Activated CD8-positive, alpha-beta memory T cell treated with anti-CD3 and anti-CD28 coated beads for 4 hours (primary cell): Measurements from ENCODE around the gene MTG2.
"Not testable (repeated sequence)": the region's sequence is repeated elsewhere in the genome, so short reads cannot be mapped to it uniquely, and the experiment has no call there.

Source experiments
- DNase-seq, 2 donors: peaks; one replicate each; pipeline ENCODE4 v3.0.0-alpha.2; 2020; ENCODE audit warnings: low read depth in 2 of 2

The MTG2 gene

GRCh38 chr20:62146019-62146755 lies 36.6 kb upstream of the MTG2 start:
- DNase-seq = no peak

GRCh38 chr20:62147125-62147524 lies 35.7 kb upstream of the MTG2 start:
- no peak for DNase-seq

- no peak for DNase-seq
Measured at GRCh38 chr20:62147528-62147927, 35.3 kb upstream of the MTG2 start.

- not testable (repeated sequence) for DNase-seq
Measured at GRCh38 chr20:62148383-62148782, 34.4 kb upstream of the MTG2 start.

- no peak for DNase-seq
Measured at GRCh38 chr20:62148908-62149314, 33.9 kb upstream of the MTG2 start.

- no peak for DNase-seq
Measured at GRCh38 chr20:62149532-62150309, 33.1 kb upstream of the MTG2 start.

- no peak for DNase-seq
Measured at GRCh38 chr20:62150310-62150575, 32.6 kb upstream of the MTG2 start.

GRCh38 chr20:62151225-62151624 lies 31.6 kb upstream of the MTG2 start:
- DNase-seq = no peak

GRCh38 chr20:62151835-62152364 lies 30.9 kb upstream of the MTG2 start:
- DNase-seq = no peak

GRCh38 chr20:62155428-62156253 lies 27.2 kb upstream of the MTG2 start:
- no peak for DNase-seq

GRCh38 chr20:62156254-62156556 lies 26.6 kb upstream of the MTG2 start:
- DNase-seq = no peak

- DNase-seq = peak; percentile 30 to 56
Measured at GRCh38 chr20:62156592-62157386, 26.0 kb upstream of the MTG2 start.

GRCh38 chr20:62157387-62158087 lies 25.3 kb upstream of the MTG2 start:
- DNase-seq = no peak

GRCh38 chr20:62158088-62158400 lies 24.8 kb upstream of the MTG2 start:
- no peak for DNase-seq

GRCh38 chr20:62158541-62158940 lies 24.3 kb upstream of the MTG2 start:
- DNase-seq = no peak

GRCh38 chr20:62159052-62159451 lies 23.8 kb upstream of the MTG2 start:
- DNase-seq = no peak

GRCh38 chr20:62159839-62160238 lies 23.0 kb upstream of the MTG2 start:
- DNase-seq = peak in 1 of 2 donors; percentile 23

GRCh38 chr20:62160253-62160652 lies 22.6 kb upstream of the MTG2 start:
- no peak for DNase-seq

- no peak for DNase-seq
Measured at GRCh38 chr20:62160876-62161275, 22.0 kb upstream of the MTG2 start.

- DNase-seq = no peak
Measured at GRCh38 chr20:62161347-62161746, 21.5 kb upstream of the MTG2 start.

GRCh38 chr20:62162765-62163484 lies 19.9 kb upstream of the MTG2 start:
- DNase-seq = no peak
